Stomach (tissue), 9 donors: ENCODE data around the gene ABCB1. TPM values are rescaled to one million over a fixed set of nuclear protein-coding genes. Genes with fewer than 3 reads are reported as not detected.

ENCODE experiments used
- DNase-seq, 2 donors: peaks; one replicate each; pipeline versions ENCODE4 v3.0.0 to v3.0.0-alpha.2; 2013 to 2019
- H3K27ac ChIP-seq, 5 donors: fragments of 200-600 bp in 4 of 5; sonication (generic) in 4 of 5; one replicate each; pipeline ENCODE4 v1.5.1; 2013 to 2019; ENCODE audit warnings: mild to moderate bottlenecking in 1 of 5, moderate library complexity in 1 of 5
- H3K27me3 ChIP-seq, 3 donors: fragments of 200-600 bp; sonication (generic); one replicate each; pipeline ENCODE4 v1.5.1; 2017 to 2019; ENCODE audit warnings: mixed run types in 1 of 3
- H3K36me3 ChIP-seq, 4 donors: fragments of 200-600 bp; sonication (generic); 1 replicate in 3 of 4; 2 replicates in 1 of 4; pipeline ENCODE4 v1.5.1; 2016 to 2019
- H3K4me1 ChIP-seq, 4 donors: fragments of 200-600 bp; sonication (generic); one replicate each; pipeline ENCODE4 v1.5.1; 2016 to 2019
- H3K4me3 ChIP-seq, 4 donors: fragments of 200-600 bp; sonication (generic) in 3 of 4; one replicate each; pipeline ENCODE4 v1.5.1; 2016 to 2019; ENCODE audit warnings: mild to moderate bottlenecking in 1 of 4
- H3K9me3 ChIP-seq, 4 donors: fragments of 200-600 bp; sonication (generic); one replicate each; pipeline ENCODE4 v1.5.1; 2016 to 2019
- EP300 ChIP-seq: sonication (generic); formaldehyde crosslinking; IDR thresholded peaks from one replicate; pipeline ENCODE4 v1.6.1; 2017; ENCODE audit warnings: antibody characterized with exemption
- POLR2A ChIP-seq, 4 donors: fragments of 450-650 bp; IDR thresholded peaks; one replicate each; pipeline ENCODE4 v1.6.1; 2016; ENCODE audit warnings: antibody characterized with exemption in 4 of 4, control low read depth in 2 of 4, mild to moderate bottlenecking in 1 of 4, moderate library complexity in 1 of 4
- POLR2AphosphoS5 ChIP-seq, 3 donors: sonication (generic); formaldehyde crosslinking; IDR thresholded peaks; one replicate each; pipeline ENCODE4 v1.6.1; 2016; ENCODE audit warnings: antibody characterized with exemption in 3 of 3
- WGBS, 5 donors: extraction: QIAGEN DNeasy Blood & Tissue Kit in 3 of 5; methylation state at CpG; one replicate each; pipeline versions ENCODE4 v1.1.5 to v1.1.7; 2013 to 2018; 5-methylcytosine and 5-hydroxymethylcytosine counted together
- intact Hi-C: fragments of 100-400 bp; cut with DNase I; formaldehyde crosslinking; loops from one replicate; pipeline ENCODE4 v1.15.1; 2023; ENCODE audit warnings: low total_unique reads
- polyA plus RNA-seq, 3 donors: library from polyadenylated mRNA; stranded (reverse); fragments of 200-250 nt; gene quantifications; one replicate each; pipeline ENCODE4 v1.2.3, GENCODE V29; 2013
- total RNA-seq, 5 donors: library from RNA; depleted of rRNA; stranded (reverse); fragments of >200 nt; gene quantifications; one replicate each; pipeline versions ENCODE4 v1.1.0 to v1.2.3, GENCODE V29; 2014 to 2016
- TF ChIP-seq, protein P1 (sequence below), 7 experiments: fragments of 450-650 bp in 4 of 7; fragments of 200-600 bp in 3 of 7; sonication (generic) in 3 of 7; IDR thresholded peaks; one replicate each; pipeline ENCODE4 v1.5.1; 2016 to 2019; ENCODE audit warnings: antibody characterized with exemption in 7 of 7, control low read depth in 2 of 7, mild to moderate bottlenecking in 1 of 7
- donor health status: healthy with polysubstance abuse.
- donor health status: Bipolar disorder and iron deficiency.
- donor health status: healthy.

ABCB1 gene
- total and polyA plus RNA-seq, 8 donors: 0.45 to 10.6 (median 1.7) TPM; not detected in 1

- Histone ChIP-seq H3K27ac (peak overlapping the region in 2 of 5 donors; percentile 20 to 49), H3K4me3 (peak overlapping the region; percentile 59 to 82 (median 72)), H3K9me3 (no peaks in the 10 kb centered on the region), H3K4me1 (peaks cover 7 to 18% (median 17%) of the 10 kb centered on the region in 4 donors), H3K27me3 (peaks cover 0 to 14% (median 4%) of the 10 kb centered on the region in 3 donors), H3K36me3 (no peaks in the 10 kb centered on the region)
- TF ChIP-seq POLR2A (IDR thresholded peaks at IDR 0.05) (no peak), EP300 (no peak), POLR2AphosphoS5 (IDR thresholded peaks at IDR 0.05) (no peak)
- TF ChIP-seq, protein P1, sequence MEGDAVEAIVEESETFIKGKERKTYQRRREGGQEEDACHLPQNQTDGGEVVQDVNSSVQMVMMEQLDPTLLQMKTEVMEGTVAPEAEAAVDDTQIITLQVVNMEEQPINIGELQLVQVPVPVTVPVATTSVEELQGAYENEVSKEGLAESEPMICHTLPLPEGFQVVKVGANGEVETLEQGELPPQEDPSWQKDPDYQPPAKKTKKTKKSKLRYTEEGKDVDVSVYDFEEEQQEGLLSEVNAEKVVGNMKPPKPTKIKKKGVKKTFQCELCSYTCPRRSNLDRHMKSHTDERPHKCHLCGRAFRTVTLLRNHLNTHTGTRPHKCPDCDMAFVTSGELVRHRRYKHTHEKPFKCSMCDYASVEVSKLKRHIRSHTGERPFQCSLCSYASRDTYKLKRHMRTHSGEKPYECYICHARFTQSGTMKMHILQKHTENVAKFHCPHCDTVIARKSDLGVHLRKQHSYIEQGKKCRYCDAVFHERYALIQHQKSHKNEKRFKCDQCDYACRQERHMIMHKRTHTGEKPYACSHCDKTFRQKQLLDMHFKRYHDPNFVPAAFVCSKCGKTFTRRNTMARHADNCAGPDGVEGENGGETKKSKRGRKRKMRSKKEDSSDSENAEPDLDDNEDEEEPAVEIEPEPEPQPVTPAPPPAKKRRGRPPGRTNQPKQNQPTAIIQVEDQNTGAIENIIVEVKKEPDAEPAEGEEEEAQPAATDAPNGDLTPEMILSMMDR (IDR thresholded peaks at IDR 0.05): no peak
- peak; percentile 27 to 36 for DNase-seq
- intact Hi-C loops: no loop called here
- WGBS, 5 donors: 6 to 15% (median 8%) methylated on average over 14 to 39 of the region's 39 CpGs
These were observed 28.3 kb upstream of the ABCB1 start for GRCh38 chr7:87628780-87629569.

GRCh38 chr7:87627634-87627994 lies 26.9 kb upstream of the ABCB1 start:
- peak overlapping the region in 1 of 5 donors; percentile 15 for H3K27ac ChIP-seq

GRCh38 chr7:87625101-87625500 lies 24.4 kb upstream of the ABCB1 start:
- TF ChIP-seq, protein P1 (IDR thresholded peaks at IDR 0.05): no peak
- TF ChIP-seq POLR2AphosphoS5 (IDR thresholded peaks at IDR 0.05) (no peak), POLR2A (IDR thresholded peaks at IDR 0.05) (no peak), EP300 (no peak)
- intact Hi-C loops: no loop called here

More at GRCh38 chr7:87627634-87627994, 26.9 kb upstream of the ABCB1 start:
- Histone ChIP-seq H3K4me3 (peak overlapping the region; percentile 59 to 82 (median 72)), H3K36me3 (no peaks in the 10 kb centered on the region), H3K4me1 (peaks cover 7 to 18% (median 17%) of the 10 kb centered on the region in 4 donors), H3K27me3 (peaks cover 0 to 14% (median 4%) of the 10 kb centered on the region in 3 donors), H3K9me3 (no peaks in the 10 kb centered on the region)
- 1 to 5% (median 3%) methylated on average over 18 to 30 of the region's 30 CpGs for WGBS, 5 donors
- TF ChIP-seq POLR2AphosphoS5 (IDR thresholded peaks at IDR 0.05): no peak
- no peak for TF ChIP-seq POLR2A (IDR thresholded peaks at IDR 0.05)
- TF ChIP-seq, protein P1 (IDR thresholded peaks at IDR 0.05): no peak
- TF ChIP-seq EP300: no peak
- intact Hi-C loops: no loop called here
- DNase-seq: peak in 1 of 2 donors; percentile 42

DNA sequence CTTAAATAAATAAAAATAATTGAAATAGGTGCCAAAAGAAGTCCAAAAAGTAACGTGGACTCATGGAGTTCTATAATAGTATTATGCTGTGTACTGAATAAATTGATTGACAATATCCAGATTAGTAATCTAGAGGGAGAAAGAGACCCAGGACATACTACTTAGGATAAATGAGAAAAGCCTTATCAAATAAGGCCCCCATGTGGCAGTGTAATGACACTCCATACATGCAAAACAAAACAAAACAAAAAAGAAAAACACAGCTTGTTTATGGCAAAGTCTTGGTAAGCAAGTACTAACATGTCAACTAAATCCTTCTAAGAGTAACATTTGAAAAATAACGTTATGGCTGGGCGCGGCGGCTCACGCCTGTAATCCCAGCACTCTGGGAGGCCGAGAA lies 23.9 kb upstream of the ABCB1 start:
- Histone ChIP-seq H3K9me3 (no peaks in the 10 kb centered on the region), H3K27me3 (peaks cover 0 to 14% (median 4%) of the 10 kb centered on the region in 3 donors), H3K4me3 (no peak overlapping the region), H3K27ac (no peak overlapping the region), H3K36me3 (no peaks in the 10 kb centered on the region), H3K4me1 (peaks cover 7 to 18% (median 17%) of the 10 kb centered on the region in 4 donors)
- DNase-seq: no peak
- no peak for TF ChIP-seq POLR2A (IDR thresholded peaks at IDR 0.05)
- TF ChIP-seq, protein P1 (IDR thresholded peaks at IDR 0.05): no peak
- no peak for TF ChIP-seq EP300
- TF ChIP-seq POLR2AphosphoS5 (IDR thresholded peaks at IDR 0.05): no peak
- 67 to 77% (median 76%) methylated on average over 7 of the region's 7 CpGs for WGBS, 5 donors
- intact Hi-C loops: no loop called here

More at GRCh38 chr7:87625101-87625500, 24.4 kb upstream of the ABCB1 start:
- Histone ChIP-seq H3K27me3 (peaks cover 0 to 14% (median 4%) of the 10 kb centered on the region in 3 donors), H3K4me3 (no peak overlapping the region), H3K4me1 (peaks cover 7 to 18% (median 17%) of the 10 kb centered on the region in 4 donors), H3K36me3 (no peaks in the 10 kb centered on the region), H3K9me3 (no peaks in the 10 kb centered on the region), H3K27ac (no peak overlapping the region)
- WGBS, 5 donors: 79 to 87% (median 84%) methylated on average over 15 of the region's 15 CpGs
- no peak for DNase-seq
